GM10248 (cell line): Measurements from ENCODE around the gene ARHGAP18.

ENCODE experiments used
- CTCF ChIA-PET: fragments of 300-600 bp; sonication (Branson Sonifier 250); formaldehyde crosslinking; extraction: SDS; loops from one replicate; lab custom pipeline; 2021; ENCODE audit warnings: antibody characterized with exemption; lab: Yijun Ruan, JAX
- POLR2A ChIA-PET: fragments of 350-650 bp; sonication (Branson Sonifier 250); formaldehyde crosslinking; extraction: SDS; loops from one replicate; lab custom pipeline; 2020; ENCODE audit warnings: antibody characterized with exemption; lab: Yijun Ruan, JAX
- DNase-seq: peaks from one replicate; pipeline ENCODE4 v3.0.0; 2012; ENCODE audit errors: extremely low spot score
- TF ChIP-seq, protein P1 (sequence below): IDR thresholded peaks from 2 replicates; pipeline ENCODE4 v1.5.1; 2012; ENCODE audit warnings: mild to moderate bottlenecking, low read depth; ENCODE audit errors: extremely low read depth, missing control alignments, control extremely low read depth

Gene ARHGAP18

GRCh38 chr6:129612440-129612839 lies 97.5 kb downstream of the ARHGAP18 start:
- TF ChIP-seq, protein P1, sequence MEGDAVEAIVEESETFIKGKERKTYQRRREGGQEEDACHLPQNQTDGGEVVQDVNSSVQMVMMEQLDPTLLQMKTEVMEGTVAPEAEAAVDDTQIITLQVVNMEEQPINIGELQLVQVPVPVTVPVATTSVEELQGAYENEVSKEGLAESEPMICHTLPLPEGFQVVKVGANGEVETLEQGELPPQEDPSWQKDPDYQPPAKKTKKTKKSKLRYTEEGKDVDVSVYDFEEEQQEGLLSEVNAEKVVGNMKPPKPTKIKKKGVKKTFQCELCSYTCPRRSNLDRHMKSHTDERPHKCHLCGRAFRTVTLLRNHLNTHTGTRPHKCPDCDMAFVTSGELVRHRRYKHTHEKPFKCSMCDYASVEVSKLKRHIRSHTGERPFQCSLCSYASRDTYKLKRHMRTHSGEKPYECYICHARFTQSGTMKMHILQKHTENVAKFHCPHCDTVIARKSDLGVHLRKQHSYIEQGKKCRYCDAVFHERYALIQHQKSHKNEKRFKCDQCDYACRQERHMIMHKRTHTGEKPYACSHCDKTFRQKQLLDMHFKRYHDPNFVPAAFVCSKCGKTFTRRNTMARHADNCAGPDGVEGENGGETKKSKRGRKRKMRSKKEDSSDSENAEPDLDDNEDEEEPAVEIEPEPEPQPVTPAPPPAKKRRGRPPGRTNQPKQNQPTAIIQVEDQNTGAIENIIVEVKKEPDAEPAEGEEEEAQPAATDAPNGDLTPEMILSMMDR = no peak
- ChIA-PET POLR2A (no interaction called here), CTCF (interaction anchor here (1.3 kb wide), 1 partner anchor 70 kb away, joined by 3 read pairs; no protein-coding TSS in a partner anchor)
- DNase-seq = no peak

DNA sequence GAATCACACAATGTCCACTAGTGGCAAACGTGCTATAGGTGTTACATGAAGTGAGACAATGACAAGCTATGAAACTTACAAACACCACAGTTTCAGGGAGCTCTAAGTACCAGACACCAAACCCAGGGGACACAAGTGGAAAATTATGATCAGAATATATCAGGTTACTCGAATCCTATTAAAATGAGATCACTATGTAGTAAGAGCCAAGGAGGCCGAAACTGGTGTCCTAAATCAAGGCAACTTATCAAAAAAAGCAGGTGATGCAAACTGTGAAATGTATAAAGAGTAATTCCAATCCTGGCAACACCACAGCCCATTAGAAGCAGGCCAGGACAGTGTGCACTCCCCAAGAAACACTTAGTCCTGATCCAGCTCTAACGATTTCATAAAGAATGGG lies 100.3 kb downstream of the ARHGAP18 start:
- DNase-seq = no peak
- ChIA-PET POLR2A (no interaction called here), CTCF (interaction anchor here (0.8 to 2.5 kb wide), 9 partner anchors 10 to 166 kb away, joined by 3 to 11 read pairs (median 4); no protein-coding TSS in a partner anchor)
- TF ChIP-seq, protein P1 = no peak

DNA sequence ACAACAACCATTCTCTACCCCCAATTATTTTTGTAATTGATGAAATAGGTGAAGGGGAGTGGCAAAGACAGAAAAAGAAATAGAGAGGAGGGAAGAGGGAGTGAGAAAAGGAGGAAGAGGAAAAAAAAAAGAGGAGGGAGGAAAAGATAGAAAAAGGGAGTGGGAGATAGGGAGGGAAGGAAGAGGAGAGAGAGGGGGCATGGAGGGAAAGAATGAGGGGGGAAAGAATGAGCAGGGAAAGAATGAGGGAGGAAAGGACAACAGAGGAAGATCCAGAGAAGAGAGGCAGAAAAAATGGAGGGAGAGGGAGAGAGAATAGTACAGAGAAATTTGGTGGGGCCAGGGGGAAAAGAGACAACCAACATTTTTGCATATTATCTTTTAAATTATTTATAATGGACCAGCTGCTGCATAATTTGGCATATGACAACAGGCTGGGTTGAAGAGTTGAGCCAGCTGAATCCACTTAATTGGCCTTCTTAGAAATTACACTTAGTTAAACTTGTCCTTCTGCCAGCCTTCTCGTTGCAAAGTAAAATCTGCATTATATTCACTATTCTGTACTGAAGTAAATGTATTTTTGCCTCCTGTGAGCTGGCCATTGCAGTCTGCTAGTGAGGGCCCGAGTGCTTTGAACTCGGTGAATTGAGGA lies 101.0 kb downstream of the ARHGAP18 start:
- DNase-seq = no peak
- CTCF ChIA-PET = interaction anchor here (1.0 to 2.5 kb wide), 7 partner anchors 11 to 166 kb away, joined by 3 to 11 read pairs (median 4); no protein-coding TSS in a partner anchor
- TF ChIP-seq, protein P1 = no peak

GRCh38 chr6:129607581-129608186 lies 102.3 kb downstream of the ARHGAP18 start:
- DNase-seq = no peak
- POLR2A ChIA-PET = no interaction called here
- TF ChIP-seq, protein P1 = no peak
- CTCF ChIA-PET = interaction anchor here (0.8 to 12.4 kb wide), 5 partner anchors 8 to 121 kb away, joined by 3 to 200 read pairs (median 3); no protein-coding TSS in a partner anchor

More for the DNA sequence above, 101.0 kb downstream of the ARHGAP18 start:
- POLR2A ChIA-PET = no interaction called here

DNA sequence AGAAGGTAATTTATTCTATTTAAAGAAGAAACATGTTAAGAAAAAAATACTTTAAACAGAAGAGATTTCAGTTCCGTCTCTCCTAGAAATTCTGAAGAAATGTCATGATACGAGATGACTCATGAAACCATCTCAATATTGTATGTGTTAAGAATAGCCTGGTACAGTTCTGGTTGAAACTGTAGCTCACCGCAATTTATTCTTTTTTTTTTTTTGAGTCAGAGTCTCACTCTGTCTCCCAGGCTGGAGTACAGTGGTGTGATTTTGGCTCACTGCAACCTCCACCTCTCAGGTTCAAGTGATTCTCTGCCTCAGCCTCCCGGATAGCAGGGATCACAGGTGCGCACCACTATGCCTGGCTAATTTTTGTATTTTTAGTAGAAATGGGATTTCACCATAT lies 103.3 kb downstream of the ARHGAP18 start:
- TF ChIP-seq, protein P1 = no peak
- no peak for DNase-seq
- POLR2A ChIA-PET = no interaction called here
- CTCF ChIA-PET = interaction anchor here (0.9 to 12.4 kb wide), 5 partner anchors 9 to 147 kb away, joined by 3 to 200 read pairs (median 3); no protein-coding TSS in a partner anchor

DNA sequence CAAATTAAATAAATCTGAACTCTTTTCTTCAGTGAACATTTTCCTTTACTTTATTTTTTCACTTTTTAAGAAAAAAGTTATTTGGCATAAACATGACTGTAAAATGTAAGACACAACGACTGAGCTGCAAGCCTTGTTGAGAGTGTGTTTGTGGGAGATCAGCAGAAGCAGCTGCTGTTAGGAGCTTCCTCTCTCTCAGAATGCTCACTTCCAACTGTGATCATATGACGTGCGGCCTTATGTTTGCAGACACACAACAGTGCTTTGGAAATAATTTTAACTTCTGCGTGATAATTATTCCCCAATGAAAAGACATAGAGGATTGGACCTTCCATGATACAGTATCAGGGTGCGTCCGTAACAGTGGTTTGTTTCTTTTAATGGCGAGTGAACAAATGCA lies 104.0 kb downstream of the ARHGAP18 start:
- ChIA-PET POLR2A (no interaction called here), CTCF (interaction anchor here (0.9 to 12.4 kb wide), 4 partner anchors 8 to 170 kb away, joined by 3 to 200 read pairs (median 10); no protein-coding TSS in a partner anchor)
- DNase-seq = no peak
- TF ChIP-seq, protein P1 = no peak
